Effector memory CD4-positive, alpha-beta T cell (primary cell): ENCODE data around the gene MT1H.

ENCODE experiments used
- DNase-seq, 3 donors: peaks; one replicate each; pipeline ENCODE4 v3.0.0-alpha.2; 2020
- H3K27ac ChIP-seq: 2 replicates; pipeline ENCODE4 v1.7.0; 2013; ENCODE audit warnings: mild to moderate bottlenecking, low read length, moderate library complexity; ENCODE audit not compliant: insufficient read depth, poor library complexity, severe bottlenecking
- H3K27me3 ChIP-seq: replicated peaks from 2 replicates; pipeline ENCODE4 v1.7.0; 2013; ENCODE audit warnings: mild to moderate bottlenecking, low read length; ENCODE audit not compliant: insufficient read depth, control insufficient read depth, poor library complexity, severe bottlenecking
- H3K36me3 ChIP-seq: 2 replicates; pipeline ENCODE4 v1.7.0; 2013; ENCODE audit warnings: mild to moderate bottlenecking, low read length, moderate library complexity; ENCODE audit not compliant: control insufficient read depth, insufficient read depth
- H3K4me1 ChIP-seq: 2 replicates; pipeline ENCODE4 v1.7.0; 2013; ENCODE audit warnings: low read length, mild to moderate bottlenecking; ENCODE audit not compliant: control insufficient read depth, insufficient read depth, poor library complexity, severe bottlenecking
- H3K4me3 ChIP-seq: 2 replicates; pipeline ENCODE4 v1.7.0; 2013; ENCODE audit warnings: low read length, low read depth, mild to moderate bottlenecking; ENCODE audit not compliant: insufficient read depth, poor library complexity, severe bottlenecking
- H3K9me3 ChIP-seq: 2 replicates; pipeline ENCODE4 v1.7.0; 2013; ENCODE audit warnings: mild to moderate bottlenecking, low read length, moderate library complexity; ENCODE audit not compliant: control insufficient read depth

Gene MT1H

GRCh38 chr16:56697456-56698155, 28.0 kb downstream of the MT1H start:
- no peaks in the 10 kb centered on the region for H3K9me3 ChIP-seq
- no peak for DNase-seq
- H3K27me3 ChIP-seq: no peaks in the 10 kb centered on the region
- H3K4me1 ChIP-seq: no peaks in the 10 kb centered on the region
- no peak overlapping the region for H3K27ac ChIP-seq
- no peak overlapping the region for H3K4me3 ChIP-seq
- H3K36me3 ChIP-seq: no peaks in the 10 kb centered on the region

- DNase-seq: no peak
- Histone ChIP-seq H3K4me3 (no peak overlapping the region), H3K4me1 (no peaks in the 10 kb centered on the region), H3K27me3 (no peaks in the 10 kb centered on the region), H3K27ac (no peak overlapping the region), H3K9me3 (no peaks in the 10 kb centered on the region), H3K36me3 (no peaks in the 10 kb centered on the region)
These were observed 30.6 kb downstream of the MT1H start for GRCh38 chr16:56700195-56700594.

- no peaks in the 10 kb centered on the region for H3K27me3 ChIP-seq
- no peak overlapping the region for H3K4me3 ChIP-seq
- DNase-seq: no peak
- no peaks in the 10 kb centered on the region for H3K9me3 ChIP-seq
- no peaks in the 10 kb centered on the region for H3K4me1 ChIP-seq
- no peak overlapping the region for H3K27ac ChIP-seq
- no peaks in the 10 kb centered on the region for H3K36me3 ChIP-seq
These were observed 31.0 kb downstream of the MT1H start for GRCh38 chr16:56700631-56701030.

DNA sequence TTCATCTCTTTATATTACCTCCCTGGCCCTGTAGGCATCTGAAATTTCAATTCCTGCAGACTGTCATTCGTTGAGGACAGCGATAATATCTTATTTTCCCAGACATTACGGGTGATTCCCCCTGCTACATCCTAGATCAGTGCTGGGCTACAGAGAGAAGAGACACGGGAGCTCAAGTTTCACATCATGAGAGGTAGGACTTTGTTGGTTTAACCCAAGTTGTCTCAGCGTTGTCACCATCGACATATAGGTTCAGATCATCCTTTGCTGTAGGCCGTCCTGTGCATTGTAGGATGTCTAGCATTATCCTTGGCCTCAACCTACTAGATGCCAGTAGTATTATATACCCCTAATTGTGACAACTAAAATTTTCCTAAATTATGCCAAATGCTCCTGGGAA, 31.9 kb downstream of the MT1H start:
- Histone ChIP-seq H3K27ac (no peak overlapping the region), H3K27me3 (no peaks in the 10 kb centered on the region), H3K4me1 (no peaks in the 10 kb centered on the region)

DNA sequence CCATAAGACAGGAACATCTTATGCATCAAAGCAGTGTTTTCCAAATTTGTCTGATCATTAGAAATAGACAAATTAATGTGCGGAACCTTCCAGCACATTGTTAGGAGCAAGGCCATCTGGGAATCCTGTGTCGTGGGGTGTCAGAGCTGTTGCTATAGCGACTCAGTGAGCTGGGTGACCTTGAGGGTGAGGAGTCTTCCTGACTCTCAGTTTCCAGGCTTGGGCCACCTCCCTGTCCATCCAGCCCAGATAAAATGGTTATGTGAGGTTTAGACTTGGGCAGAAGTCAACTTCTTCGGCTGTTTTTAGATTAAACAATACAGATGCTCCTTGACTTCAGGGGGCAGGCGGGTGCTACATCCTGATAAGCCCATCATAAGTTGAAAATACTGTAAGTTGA, 33.2 kb downstream of the MT1H start:
- Histone ChIP-seq H3K9me3 (no peaks in the 10 kb centered on the region), H3K4me1 (no peaks in the 10 kb centered on the region), H3K27me3 (no peaks in the 10 kb centered on the region), H3K27ac (no peak overlapping the region), H3K36me3 (no peaks in the 10 kb centered on the region), H3K4me3 (no peak overlapping the region)
- no peak for DNase-seq

More for the DNA sequence above, 31.9 kb downstream of the MT1H start:
- Histone ChIP-seq H3K36me3 (no peaks in the 10 kb centered on the region), H3K4me3 (no peak overlapping the region), H3K9me3 (no peaks in the 10 kb centered on the region)
- no peak for DNase-seq

DNA sequence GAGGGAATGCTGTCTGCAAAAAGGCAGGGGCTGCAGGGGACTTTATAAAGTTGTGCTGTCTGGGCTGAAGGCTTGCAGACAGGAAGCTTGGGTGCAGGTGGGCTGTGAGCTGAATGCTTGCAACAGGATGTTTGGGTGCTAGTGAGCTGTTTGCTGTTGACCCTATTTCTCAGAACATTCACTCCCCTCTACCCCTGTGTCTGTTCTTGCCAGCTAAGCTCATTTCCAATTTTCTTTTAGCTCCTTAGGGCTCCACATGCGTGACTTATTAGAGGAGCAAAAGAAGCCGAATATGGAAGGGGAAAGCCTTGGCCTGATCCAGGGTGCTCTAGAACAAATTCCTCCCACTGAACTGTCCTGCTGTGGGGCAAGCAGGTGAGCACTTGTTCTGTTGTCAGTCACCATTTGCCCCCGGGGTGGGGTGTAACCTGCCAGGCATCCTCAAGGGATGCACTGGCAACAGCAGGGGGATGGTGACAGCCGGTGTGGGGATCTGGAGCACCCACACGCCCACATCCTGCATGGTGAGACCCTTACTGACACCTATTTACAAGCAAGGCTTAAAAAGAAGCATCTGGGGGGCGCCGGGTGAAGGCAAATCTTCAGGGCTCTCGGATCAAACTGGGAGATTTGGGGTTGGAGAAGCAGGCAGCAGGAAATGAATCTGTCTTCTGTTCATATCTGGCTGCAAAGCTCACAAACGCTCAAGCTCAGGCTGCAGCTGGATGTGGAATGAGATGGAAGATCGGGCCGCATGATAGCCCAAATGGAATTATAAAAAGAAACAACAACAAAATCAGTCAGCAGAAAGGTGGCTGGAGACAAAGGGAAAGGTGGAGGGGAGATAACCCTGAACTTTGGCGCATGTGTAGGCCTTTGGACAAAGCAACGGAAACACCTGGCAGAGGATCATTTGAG, 39.2 kb downstream of the MT1H start:
- H3K4me1 ChIP-seq: peaks cover 7% of the 10 kb centered on the region
- no peaks in the 10 kb centered on the region for H3K27me3 ChIP-seq
- no peak for DNase-seq
- peak overlapping the region; percentile 17 for H3K4me3 ChIP-seq
- no peak overlapping the region for H3K27ac ChIP-seq
- H3K9me3 ChIP-seq: no peaks in the 10 kb centered on the region
- H3K36me3 ChIP-seq: no peaks in the 10 kb centered on the region

GRCh38 chr16:56709443-56710040, 39.9 kb downstream of the MT1H start:
- H3K4me1 ChIP-seq: peaks cover 7% of the 10 kb centered on the region
- no peak overlapping the region for H3K27ac ChIP-seq
- DNase-seq: no peak
- no peaks in the 10 kb centered on the region for H3K9me3 ChIP-seq
- no peaks in the 10 kb centered on the region for H3K27me3 ChIP-seq
- no peak overlapping the region for H3K4me3 ChIP-seq
- no peaks in the 10 kb centered on the region for H3K36me3 ChIP-seq

- Histone ChIP-seq H3K27ac (no peak overlapping the region), H3K36me3 (no peaks in the 10 kb centered on the region), H3K9me3 (no peaks in the 10 kb centered on the region), H3K4me1 (peaks cover 7% of the 10 kb centered on the region), H3K27me3 (no peaks in the 10 kb centered on the region), H3K4me3 (no peak overlapping the region)
- no peak for DNase-seq
These were observed 40.6 kb downstream of the MT1H start for GRCh38 chr16:56710181-56710737.

- no peaks in the 10 kb centered on the region for H3K27me3 ChIP-seq
- H3K4me3 ChIP-seq: no peak overlapping the region
- no peaks in the 10 kb centered on the region for H3K9me3 ChIP-seq
- H3K36me3 ChIP-seq: no peaks in the 10 kb centered on the region
- H3K4me1 ChIP-seq: peaks cover 7% of the 10 kb centered on the region
- DNase-seq: no peak
- no peak overlapping the region for H3K27ac ChIP-seq
These were observed 42.2 kb downstream of the MT1H start for GRCh38 chr16:56711862-56712261.
